Measurements from ENCODE around the gene SYNDIG1.

The SYNDIG1 gene

DNA sequence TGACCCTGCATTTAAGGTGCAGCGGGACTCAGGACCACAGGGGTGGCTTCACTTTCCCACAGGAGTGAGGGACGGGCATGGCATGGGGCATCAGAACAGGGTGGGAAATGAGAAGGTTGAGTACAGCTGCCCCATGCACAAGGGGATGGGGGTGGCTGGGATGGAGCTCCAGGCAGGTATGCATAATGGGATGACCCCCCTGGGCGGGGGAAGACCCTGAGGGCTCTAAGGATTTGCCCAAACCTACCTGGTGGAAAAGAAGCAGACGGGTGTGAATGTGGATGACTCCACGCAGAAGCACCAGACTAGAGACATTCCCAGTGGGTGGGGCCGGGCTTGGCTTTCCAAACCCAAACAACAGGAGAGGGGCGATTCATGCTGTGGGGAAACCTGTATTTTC is 200.3 kb downstream of the SYNDIG1 start:
- DNase-seq (ENCODE audit: low spot score), result no peak
- in situ Hi-C loops (cut with MboI; ENCODE audit: low sequenced_read_pairs, unreplicated experiment), result no loop called here
- TF ChIP-seq CTCF (IDR thresholded peaks at IDR 0.05; ENCODE audit: borderline replicate concordance, control extremely low read depth, extremely low read depth, insufficient read depth, missing control alignments), result no peak

DNA sequence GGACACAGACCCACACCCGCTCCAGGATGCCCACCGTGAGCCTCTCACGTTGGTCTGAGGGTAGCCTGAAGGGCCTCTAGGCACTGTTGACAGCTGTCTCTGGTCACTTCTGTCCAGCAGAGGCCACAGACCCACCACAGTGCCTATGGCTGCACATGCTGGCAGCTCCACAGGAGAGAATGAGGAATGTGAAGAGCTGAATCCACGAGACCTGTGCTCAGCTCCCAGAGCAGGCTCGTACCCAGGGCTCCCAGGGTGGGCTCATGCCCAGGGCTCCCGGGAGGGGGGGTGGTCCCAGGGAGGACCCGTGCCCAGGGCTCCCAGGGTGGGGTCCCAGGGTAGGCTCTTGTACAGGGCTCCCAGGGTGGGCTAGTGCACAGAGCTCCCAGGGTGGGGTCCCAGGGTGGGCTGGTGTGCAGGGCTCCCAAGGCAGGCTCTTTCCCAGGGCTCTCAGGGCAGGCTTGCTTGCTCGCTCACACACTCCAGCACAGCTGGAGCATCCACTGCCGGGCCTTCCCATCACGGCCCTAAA is 201.0 kb downstream of the SYNDIG1 start:
- in situ Hi-C loops (cut with MboI; ENCODE audit: low sequenced_read_pairs, unreplicated experiment), result no loop called here
- DNase-seq (ENCODE audit: low spot score), result no peak
- TF ChIP-seq CTCF (IDR thresholded peaks at IDR 0.05; ENCODE audit: borderline replicate concordance, control extremely low read depth, extremely low read depth, insufficient read depth, missing control alignments), result no peak

DNA sequence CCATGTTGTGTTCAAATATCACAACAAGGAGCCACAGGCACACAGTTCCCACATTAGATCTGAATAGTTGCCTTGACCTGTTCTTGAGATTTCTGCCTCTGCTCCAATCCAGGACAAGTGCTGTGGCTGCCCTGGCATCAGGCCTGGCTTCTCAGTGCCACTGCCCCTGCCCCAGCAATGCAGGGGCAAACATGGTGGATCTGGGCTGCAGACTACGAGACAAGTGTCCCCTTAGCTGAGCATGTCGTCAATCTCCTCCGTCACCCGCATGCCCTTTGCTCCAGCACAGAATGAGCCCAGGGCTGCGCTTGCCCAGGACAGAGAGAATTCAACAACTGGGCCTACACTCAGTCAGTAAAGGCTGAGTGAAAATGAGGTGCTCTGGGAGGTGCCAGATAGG is 201.6 kb downstream of the SYNDIG1 start:
- in situ Hi-C loops (cut with MboI; ENCODE audit: low sequenced_read_pairs, unreplicated experiment), result no loop called here
- no peak for DNase-seq (ENCODE audit: low spot score)
- no peak for TF ChIP-seq CTCF (IDR thresholded peaks at IDR 0.05; ENCODE audit: borderline replicate concordance, control extremely low read depth, extremely low read depth, insufficient read depth, missing control alignments)

GRCh38 chr20:24672181-24672880 is 202.9 kb downstream of the SYNDIG1 start:
- no peak for TF ChIP-seq CTCF (IDR thresholded peaks at IDR 0.05; ENCODE audit: borderline replicate concordance, control extremely low read depth, extremely low read depth, insufficient read depth, missing control alignments)
- in situ Hi-C loops (cut with MboI; ENCODE audit: low sequenced_read_pairs, unreplicated experiment), result no loop called here
- no peak for DNase-seq (ENCODE audit: low spot score)

- no peak for TF ChIP-seq CTCF (IDR thresholded peaks at IDR 0.05; ENCODE audit: borderline replicate concordance, control extremely low read depth, extremely low read depth, insufficient read depth, missing control alignments)
- in situ Hi-C loops (cut with MboI; ENCODE audit: low sequenced_read_pairs, unreplicated experiment), result no loop called here
- no peak for DNase-seq (ENCODE audit: low spot score)
Observed at GRCh38 chr20:24672886-24673677, 203.7 kb downstream of the SYNDIG1 start.

DNA sequence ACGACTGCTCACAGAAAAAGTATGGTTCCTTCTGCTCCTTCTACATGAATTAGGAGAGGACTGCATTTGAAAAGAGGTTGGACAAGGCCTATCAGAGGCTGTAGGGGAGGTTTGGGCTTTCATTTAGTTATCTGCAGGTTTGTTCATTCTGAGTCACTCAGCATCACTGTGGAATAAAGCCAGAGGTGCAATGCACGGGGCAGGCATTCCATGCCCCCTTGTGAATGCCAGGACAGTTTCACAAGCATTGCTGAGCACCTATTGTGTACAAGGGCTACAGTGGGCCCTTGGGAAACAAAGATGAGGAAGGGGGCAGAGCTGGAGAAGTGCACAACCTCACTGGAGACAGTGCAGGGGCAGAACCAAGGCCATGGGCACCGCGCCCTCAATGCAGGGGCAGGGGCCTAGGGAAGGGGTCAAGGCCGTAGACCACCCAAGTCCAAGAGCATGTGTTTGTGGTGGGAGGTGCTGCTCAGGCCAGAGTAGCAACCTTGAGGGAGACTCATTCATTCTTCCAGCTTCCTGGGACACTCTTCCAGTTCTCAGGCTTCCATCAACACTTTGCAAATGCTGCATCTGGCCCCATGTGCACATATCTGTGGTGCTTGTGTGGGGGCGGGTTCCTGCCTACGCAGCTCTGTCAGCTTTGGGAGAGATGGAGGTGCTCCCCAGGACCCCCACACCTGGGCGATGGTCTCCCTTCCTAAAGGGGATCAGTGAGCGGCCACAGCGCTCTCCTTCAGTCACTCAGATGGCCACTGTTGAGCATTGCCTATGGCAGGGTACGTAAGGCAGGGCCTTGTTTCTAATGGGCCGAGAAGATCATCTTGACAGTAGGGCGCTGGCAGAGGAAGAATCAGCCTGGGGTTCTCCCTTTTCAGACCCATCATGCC is 204.5 kb downstream of the SYNDIG1 start:
- no peak for DNase-seq (ENCODE audit: low spot score)
- TF ChIP-seq CTCF (IDR thresholded peaks at IDR 0.05; ENCODE audit: borderline replicate concordance, control extremely low read depth, extremely low read depth, insufficient read depth, missing control alignments), result no peak
- in situ Hi-C loops (cut with MboI; ENCODE audit: low sequenced_read_pairs, unreplicated experiment), result no loop called here

All from GM13976 (cell line).